Measurements from ENCODE around the gene SRGAP2B.
"Not testable (repeated sequence)": the region's sequence is repeated elsewhere in the genome, so short reads cannot be mapped to it uniquely, and the experiment has no call there.

SRGAP2B gene

DNA sequence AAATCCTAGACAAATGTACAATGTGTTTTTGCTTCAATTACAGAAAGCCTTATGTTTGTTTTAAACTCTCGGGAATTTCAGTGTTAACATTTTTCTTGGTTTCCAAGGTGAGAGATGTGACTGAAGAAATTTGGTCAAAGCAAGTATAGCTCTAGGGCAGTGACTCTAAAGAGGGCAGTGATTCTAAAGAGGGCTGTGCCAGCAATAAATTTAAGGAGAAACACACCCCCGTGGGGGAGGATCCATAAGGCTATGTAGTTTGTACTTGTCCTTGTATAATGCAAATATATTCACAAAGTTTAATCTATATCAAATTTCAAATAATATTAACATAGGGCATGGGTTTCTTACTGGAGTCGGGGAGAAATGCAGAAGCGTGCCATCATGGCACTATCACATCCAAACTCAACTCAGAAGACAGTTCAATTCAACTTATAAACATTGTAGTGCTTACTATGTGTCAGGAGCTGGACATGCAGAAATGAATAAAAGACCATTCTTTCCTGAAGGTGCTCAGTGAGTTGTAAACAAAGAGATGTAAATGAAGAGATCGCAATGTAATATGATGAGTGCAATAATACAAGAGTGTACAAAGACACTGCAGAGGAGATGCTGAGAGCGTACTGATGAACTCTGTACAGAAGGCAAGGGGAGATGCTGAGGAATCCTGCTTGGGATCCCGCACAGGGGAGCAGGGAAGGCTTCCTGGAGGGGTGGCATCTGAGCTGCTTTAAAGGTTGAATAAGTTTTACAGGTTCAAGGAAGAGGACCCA is 12.5 kb downstream of the SRGAP2B start:
- not testable (repeated sequence) for DNase-seq (ENCODE audit: low spot score)

DNA sequence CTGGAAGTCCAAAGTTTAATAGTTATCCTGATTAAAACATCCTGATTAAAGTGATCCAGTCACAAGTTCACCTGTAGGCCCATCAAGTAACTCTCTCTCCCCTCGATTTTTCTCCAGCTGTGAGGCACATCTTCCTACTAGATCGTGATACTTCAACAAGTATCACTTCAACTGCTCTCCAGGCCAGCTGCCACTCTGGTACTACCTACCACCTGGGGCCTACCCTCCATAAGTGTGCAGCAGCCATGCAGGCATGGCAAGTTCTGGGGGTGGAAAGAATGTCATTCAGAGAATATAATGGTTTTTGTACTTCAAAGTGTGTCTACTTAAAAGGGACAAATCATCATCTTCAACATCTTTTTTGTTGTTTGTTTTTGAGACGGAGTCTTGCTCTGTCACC is 14.9 kb downstream of the SRGAP2B start:
- DNase-seq (ENCODE audit: low spot score): not testable (repeated sequence)

DNA sequence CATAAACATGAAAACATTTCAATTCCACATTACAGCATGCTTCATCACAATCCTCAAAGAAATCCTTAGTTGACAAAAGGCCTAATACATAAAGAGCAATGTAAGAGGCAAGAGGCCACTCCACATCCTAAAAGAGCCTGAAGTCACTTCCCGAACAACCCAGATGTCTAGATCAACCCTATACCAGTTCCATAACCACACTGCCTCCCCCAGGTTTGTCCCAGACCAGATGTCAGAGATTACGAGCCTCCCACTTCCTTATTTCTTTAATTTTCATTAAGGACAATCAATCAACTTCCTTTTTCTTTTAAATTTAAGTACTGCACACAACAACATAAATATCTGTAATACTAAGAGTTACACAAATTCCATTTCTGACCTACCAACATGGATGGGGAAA is 15.4 kb downstream of the SRGAP2B start:
- not testable (repeated sequence) for DNase-seq (ENCODE audit: low spot score)

DNA sequence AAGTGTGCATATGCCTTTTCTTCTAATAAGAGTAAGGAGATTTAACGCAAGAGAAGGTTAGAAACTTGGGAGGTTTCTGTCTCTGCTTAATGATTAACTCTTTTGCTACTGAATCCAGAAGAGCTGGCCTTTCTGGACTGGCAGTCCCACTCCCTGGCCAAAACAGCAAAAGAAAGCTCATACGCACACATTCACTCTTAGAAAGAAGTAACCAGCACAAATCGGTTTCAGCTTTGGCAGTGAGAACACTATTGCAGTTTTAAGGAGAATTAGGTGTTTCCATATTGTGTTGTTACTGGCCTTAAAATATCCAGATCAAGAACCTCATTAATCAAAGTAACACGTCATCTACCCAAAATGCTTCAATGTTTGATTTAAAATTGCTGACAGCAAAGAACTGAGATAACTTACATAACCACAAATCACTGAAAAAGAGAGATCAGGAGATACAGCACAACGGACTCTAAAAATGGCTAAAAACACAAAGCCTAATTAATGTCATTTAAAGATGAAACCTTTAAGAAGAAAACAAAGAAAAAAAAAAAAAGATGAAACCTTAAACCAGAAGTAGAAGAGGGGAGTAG is 16.2 kb downstream of the SRGAP2B start:
- not testable (repeated sequence) for DNase-seq (ENCODE audit: low spot score)

DNA sequence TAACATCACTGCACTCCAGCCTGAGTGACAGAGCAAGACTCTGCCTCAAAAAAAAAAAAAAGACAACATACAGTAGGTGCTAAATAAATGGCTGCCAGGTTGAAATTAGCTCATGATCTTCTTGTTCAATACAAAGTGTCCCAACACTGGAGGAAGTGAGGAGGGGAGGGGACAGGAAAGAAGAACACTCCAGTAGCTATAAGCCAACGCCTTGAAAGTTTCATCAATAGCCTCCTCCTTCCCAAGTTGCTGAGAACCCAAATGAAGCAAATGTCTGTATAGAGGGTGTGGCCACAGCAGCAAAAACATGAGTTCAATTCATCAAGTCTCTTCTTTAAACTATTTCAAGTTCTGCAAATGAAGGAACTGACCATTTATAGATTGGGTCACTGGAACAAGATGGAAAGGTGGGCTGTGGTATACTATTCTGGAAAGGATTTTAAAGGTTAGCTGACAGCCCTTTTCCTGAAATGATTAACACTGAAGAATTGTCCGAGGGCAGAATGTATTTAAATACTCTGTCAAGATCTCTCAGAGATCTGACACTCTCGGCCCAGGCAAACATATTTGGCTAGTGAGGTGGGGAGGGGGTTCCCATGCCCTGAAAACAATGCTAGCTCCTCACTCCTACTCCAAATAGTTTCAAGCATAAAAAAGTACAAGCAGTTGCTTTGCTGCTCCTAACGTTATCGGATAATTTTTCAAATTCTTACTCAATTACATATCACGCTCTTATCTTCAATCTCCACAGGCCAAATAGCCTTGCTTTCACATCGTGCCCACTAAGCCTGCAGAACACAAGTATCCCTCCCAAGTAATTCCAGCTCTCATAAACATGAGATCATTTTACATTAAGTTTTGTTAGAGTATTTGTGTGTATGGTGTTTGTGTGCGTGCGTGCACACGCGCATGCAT is 17.0 kb downstream of the SRGAP2B start:
- not testable (repeated sequence) for DNase-seq (ENCODE audit: low spot score)

DNA sequence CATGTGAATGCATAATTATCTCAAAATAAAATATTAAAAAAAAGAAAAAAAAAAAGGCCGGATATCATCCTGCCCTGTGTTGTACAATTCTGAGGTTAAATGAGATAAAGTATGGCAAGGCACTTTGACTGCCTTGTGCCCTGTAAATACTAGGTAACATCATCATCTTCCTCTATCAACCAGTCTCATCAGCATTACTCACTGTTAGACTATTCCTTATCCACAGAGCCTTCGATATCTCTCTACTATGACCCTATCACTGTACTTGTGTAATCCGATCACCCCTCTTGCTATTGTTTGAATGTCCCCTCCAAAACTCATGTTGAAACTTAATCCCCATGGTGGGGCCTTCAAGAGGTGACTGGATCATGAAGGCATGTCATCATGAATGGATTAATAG is 18.3 kb downstream of the SRGAP2B start:
- DNase-seq (ENCODE audit: low spot score): not testable (repeated sequence)

DNA sequence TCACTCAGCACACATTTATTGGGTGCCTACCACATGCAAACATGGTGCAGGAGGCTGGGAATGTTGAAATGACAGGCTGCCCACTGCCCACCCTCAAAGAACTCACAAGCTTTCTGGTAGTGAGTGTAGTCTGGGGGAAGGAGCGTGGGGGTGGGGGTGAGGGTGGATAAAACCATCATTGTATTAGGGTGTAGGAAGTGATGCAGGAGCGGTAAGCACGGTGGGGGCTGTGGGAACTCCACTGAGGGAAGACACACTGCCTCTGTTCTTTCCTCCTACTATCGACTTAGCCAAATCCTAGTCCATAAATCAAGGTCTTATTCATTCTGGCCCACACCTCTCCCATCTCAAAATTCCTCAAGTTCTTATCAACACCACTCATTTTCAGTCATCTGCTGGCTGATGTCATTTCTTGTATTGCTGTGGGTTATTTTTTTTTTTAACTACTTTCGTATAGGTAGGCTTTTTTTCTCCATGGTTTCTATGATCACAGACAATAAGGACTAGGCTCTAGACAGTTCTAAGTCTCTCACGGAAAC is 21.0 kb downstream of the SRGAP2B start:
- not testable (repeated sequence) for DNase-seq (ENCODE audit: low spot score)

DNA sequence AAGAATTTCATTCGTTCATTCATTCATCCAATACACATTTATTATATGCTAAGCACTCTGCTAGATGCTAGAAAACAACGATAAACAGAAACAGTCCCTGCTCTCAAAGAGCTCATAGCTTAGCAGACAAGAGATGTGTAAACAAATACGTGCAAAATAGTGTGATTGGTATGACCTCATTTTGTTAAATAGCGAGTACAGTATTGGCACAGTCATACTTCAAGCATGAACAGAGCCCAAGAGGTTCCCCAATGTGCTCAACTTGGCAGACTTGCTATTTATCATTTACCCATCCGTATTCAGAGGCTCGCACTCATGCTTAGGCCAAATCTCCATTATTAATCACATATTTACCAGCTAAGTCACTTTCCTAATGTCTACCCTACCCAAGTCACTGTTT is 23.6 kb downstream of the SRGAP2B start:
- DNase-seq (ENCODE audit: low spot score): not testable (repeated sequence)

DNA sequence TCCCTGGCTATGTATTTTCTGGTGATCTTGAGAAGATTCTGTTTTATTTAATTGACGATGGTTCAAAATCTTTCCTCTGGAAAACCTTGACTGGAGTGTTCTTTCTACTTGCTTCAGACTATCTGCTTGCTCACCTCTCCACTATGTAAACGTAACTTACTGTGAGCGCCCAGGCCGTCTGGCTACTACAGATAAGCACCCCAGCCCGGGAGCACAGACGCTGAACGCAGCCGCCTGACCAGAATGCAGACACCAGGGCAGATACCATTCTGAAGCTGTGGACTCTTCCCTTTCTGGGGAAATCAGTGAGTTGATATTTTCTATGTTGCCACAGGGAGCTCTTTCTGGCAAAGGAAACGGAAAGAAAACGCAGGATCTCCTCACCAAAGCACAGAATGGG is 28.6 kb downstream of the SRGAP2B start:
- DNase-seq (ENCODE audit: low spot score): not testable (repeated sequence)

DNA sequence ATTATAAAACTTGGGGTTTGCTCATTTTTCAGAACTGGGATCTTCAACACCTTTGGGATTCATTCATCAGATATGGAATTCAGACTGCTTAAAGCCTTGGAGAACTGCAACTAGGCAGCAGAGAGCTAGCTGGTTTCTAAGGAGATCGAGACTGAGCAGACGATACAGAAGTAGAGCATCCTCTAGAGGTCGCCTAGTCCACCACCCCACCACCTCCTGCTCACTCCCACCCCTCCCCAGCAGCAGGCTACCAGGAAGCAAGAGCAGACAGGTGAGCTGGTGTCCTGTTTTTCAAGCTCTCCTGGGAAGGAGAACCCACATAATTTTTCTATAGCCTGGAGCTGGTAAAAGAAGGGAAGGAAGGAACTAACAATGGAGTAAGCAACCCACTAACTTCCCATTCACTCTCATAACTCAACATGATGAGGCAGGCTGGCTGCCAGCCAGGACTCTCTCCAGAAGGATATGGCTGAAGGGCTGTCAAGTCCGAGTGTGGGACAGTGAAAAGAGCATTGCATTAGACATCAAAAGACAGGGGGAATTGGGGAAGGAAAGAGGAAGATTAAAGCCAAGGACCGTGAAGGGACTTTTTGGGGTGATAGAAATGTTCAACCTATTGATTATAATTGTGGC is 29.8 kb downstream of the SRGAP2B start:
- not testable (repeated sequence) for DNase-seq (ENCODE audit: low spot score)

DNA sequence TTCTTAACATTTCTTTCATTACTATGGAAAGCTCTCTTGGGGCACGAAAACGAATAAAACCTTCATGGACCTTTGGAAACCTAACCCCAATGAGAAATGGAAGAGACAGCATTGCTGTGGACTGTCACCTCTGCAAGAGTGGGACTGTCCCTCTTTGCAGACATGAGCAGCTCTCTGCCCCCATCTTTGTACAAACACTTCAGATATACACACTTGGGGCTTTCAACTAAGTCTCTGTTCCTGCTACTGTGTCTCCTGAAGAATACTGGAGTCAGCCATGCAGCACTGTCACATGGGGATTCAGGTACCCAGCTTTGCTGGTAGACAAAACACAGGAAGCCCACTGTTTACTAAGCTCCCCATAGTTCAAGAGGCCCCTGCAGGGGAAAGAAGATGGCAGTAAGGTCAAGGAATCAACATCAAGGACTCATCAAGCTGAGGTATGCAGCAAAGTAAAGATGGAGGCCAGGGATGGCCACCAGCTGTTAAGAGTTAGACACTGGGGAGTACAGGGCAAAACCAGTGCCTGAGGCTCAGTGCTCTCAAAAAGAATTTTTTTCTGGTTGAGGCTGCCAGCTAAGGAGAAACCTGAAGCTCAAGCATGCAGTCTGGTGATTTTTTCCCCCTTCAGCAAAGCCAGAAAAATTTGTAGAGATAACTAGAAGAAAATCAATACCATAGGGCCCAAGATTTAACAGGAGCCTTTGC is 31.0 kb downstream of the SRGAP2B start:
- DNase-seq (ENCODE audit: low spot score): not testable (repeated sequence)

DNA sequence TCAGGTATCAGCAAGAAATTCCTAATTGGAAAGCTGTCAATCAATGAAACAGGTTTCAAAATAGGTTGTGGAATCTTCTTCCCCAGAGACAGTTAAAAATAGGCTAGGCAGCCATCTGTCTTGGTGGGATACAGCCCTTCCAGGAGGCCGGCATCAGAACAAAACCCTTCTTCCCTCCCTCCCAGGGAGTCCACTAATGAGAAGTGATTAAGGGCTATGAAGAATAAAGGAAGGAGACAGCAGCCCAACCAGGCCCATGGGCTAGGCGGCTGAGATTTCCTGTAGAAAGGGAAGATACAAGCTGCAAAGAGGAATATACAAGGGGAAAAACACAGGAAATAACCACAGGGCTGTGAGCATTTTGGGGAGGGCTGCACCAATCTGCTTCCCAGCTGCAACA is 31.8 kb downstream of the SRGAP2B start:
- DNase-seq (ENCODE audit: low spot score): not testable (repeated sequence)

DNA sequence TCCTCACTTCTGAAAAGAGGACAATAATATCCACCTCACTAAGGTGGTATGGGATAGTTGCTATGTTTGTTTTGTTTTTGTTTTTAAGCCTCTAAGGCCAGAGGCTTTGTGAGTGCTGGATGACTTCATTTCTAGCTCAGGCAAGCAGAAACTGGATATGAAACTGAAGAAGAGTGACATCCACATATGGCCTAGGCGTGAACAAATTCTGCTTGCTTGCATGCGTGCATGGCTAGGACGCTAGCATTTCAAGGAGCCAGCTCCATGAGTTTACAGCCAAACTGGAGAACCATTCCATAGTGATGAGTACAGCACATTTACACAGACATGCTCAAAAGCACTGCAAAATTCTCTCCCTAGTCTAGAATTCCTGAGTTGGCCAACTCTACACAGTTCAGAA is 36.9 kb downstream of the SRGAP2B start:
- not testable (repeated sequence) for DNase-seq (ENCODE audit: low spot score)

DNA sequence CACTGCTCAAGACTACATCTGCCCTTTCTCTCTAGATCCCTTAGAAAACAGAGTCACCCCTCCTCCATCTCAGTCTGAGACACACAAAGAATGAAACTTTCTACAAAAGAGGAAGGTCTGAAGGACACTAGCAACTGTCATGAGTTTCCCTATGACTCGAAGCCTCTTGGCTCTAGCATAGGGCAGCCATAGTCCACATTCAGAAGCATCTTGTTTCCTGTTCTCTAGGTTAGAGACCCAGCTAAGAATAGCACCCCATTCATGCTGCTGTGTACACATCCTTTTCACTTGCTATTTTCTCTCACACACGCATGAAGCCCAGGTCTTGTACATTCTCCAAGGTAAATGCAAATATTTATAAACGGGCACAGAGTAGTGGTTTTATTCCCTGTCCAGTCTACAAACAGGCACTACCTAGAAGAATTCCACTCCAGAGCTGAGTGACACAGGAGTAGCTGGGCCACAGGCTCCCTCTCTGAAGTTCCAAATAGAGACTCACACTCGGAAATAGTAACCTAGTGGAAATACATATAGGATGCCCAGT is 39.8 kb downstream of the SRGAP2B start:
- DNase-seq (ENCODE audit: low spot score): not testable (repeated sequence)

DNA sequence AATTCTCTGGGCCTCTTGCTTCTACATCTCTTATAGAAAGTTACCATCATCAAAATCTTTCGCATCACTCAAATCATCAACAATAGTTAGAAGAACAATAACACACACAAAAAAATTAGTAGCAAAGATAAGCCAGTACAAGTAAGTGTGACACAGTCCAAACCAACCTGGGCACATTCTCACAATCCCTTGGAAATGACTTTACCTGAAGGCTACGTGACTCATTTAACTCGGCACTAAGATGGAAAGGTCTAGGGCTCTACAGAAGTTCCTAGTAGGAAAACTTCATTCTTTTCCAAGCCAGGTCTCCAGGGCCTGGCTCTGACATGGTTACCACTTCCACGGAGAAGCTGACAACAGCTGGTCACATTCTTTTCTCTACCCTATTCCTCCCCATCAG is 41.7 kb downstream of the SRGAP2B start:
- DNase-seq (ENCODE audit: low spot score): not testable (repeated sequence)

DNA sequence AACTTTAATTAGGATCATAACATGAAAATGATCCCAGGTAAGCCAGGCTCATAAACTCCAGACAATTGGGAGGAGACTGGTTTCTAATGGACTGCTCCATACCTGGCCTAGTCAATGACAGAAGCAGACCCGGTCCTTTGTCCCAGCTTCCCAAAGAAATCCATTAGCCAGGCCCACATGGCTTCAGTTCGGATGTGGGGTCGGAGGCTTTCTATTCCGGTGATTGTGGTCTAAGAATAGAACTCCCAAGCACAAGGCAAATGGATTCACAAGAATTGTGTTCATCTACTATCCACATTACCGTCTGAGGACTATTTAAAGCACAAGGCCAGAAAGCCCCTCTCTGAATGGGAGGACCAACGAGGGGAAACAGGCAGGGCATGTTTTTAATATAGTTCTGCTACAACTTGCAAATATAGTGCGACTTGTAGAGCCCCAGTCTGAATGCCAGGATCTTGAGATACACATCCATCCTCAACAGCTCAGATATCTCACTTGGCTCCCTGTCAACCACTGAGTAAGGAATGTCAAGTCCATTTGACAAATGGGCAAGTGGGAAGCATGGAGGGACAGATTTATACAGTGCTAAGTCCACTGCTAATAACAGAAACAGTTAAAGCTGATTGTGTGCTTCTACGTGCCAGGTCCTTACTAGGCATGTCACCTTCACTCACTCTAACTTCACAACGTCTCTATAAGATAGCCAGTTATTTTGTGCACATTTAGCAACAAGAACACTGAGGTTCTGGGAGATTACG is 42.9 kb downstream of the SRGAP2B start:
- not testable (repeated sequence) for DNase-seq (ENCODE audit: low spot score)

DNA sequence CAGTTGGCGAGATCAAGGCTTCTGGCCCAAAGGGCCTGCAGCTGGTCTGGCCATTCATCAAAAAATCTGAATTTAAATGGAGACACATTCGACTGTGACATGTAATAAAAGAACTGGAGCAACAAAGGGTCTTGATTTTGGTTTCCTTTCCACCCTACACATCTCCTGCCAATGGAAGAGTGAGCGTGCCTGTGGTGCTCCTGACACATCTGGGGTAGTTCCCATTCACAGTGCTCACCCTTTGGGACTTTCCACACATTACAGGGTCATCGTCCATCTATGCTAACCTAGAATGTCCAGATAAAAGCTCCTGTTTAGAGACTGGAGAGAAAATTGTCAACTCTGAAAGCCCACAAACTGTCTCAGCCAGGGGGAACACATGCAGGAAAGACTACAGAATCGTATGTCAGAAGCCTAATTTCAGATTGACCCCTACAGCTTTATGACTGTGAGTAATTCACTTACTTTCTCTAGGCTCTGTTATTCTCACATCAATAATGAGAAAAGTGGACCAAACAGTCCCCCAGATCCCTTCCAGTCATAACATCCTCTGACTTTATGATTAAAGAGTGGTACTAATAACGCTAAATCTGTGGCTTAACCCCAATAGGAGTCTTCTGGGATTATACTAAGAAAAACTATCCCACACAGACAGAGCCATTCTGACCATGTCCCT is 46.8 kb downstream of the SRGAP2B start:
- not testable (repeated sequence) for DNase-seq (ENCODE audit: low spot score)

DNA sequence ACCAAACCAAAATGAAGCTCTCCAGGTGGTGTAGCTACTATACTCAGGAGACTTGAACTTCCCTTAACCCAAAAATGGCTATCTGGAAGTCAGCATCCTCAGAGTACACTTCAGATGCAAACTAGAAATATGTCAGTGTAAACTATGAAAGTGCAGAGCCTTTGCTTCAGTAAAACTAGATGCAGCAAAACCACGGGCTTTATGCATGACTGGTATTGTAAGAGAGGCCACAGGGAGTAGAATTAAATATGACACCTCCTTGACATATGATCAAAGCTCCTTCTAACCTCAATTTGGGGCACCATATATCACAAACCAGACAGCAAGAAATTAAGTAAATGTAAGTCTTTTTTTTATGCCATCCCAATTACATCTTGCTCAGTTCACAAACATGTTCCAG is 47.6 kb downstream of the SRGAP2B start:
- DNase-seq (ENCODE audit: low spot score): not testable (repeated sequence)

DNA sequence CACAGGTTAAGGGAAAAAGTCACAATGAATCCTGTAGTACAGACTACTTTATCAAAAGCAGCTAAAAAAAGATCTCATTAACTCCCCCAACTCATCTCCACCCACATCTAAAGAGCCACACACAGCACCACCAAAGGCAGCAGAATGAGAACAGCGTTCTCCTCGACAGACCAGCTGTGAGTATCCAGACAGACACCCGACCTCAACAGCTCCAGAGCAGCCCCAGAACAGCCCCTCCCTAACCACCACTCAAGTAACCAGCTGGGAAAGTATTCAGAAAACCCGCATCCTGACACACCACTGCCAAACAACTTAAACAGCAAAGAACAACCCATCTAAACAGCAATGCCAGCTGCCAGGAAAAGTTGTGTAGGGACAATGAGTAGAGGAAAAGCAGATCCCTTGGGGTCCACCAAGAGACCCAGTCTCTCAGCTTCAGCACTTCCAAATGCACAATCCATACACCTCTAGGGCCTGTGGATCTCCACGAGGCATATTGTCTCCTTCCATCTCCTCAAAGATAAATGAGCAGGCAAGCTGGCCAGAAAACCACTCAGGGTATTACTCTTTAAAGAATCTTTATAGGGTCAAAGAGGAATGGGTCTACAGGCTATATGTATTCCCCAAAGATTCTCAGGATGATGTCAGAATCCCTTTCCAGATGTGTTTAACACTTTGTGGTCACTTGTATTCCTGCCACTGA is 49.4 kb downstream of the SRGAP2B start:
- not testable (repeated sequence) for DNase-seq (ENCODE audit: low spot score)
